Stimulated activated CD4-positive, alpha-beta T cell treated with anti-CD3 and anti-CD28 coated beads, TNF-alpha, amount 100 ng/mL, for 48 hours (primary cell): ENCODE data around the gene ARHGAP45.
"Not testable (repeated sequence)": the region's sequence is repeated elsewhere in the genome, so short reads cannot be mapped to it uniquely, and the experiment has no call there.

Experiments used
- DNase-seq, 3 donors: peaks; one replicate each; pipeline ENCODE4 v3.0.0-alpha.2; 2020; ENCODE audit warnings: low read depth in 3 of 3

ARHGAP45 gene

GRCh38 chr19:1116726-1117581 lies 50.0 kb downstream of the ARHGAP45 start:
- no peak for DNase-seq

- DNase-seq = no peak
Observed at GRCh38 chr19:1117654-1118053, 50.7 kb downstream of the ARHGAP45 start.

- DNase-seq = no peak
Observed at GRCh38 chr19:1118999-1119398, 52.0 kb downstream of the ARHGAP45 start.

DNA sequence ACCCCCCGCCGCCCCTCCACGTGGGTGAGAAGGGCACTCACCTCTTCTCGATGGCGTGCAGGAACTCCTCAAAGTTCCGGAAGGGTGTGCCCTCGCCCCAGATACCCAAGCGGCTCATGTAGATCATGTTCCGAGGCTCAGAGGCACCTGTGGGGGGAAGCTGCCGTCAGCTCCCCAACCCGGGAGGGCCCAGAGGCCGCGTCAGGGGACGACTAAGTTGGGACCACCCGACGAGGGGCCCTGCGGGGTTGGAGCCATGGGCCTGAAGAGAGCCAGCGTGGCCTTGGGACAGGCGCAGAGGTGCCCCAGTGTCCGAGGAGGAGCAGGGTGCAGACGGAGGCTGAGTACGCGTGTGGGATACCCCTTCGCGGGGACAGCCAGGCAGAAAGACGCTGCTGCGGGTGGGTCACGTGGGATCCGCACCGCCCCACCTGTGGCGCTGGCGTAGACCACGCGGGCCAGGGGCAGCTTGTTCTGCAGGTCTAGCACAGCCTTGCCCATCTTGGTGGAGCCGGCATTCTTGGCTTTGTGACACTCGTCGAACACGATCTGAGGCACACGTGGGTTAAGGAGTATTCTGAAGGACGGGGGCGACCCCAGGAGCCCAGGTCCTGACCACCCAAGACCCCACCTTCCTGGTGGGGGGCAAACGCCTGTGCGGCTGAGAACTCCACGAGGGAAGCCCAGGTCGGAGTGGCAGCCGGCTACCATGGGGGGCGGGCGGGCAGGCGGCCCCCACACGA lies 52.7 kb downstream of the ARHGAP45 start:
- DNase-seq = no peak

- no peak for DNase-seq
Observed at GRCh38 chr19:1121395-1121794, 54.4 kb downstream of the ARHGAP45 start.

GRCh38 chr19:1122021-1122971 lies 55.3 kb downstream of the ARHGAP45 start:
- no peak for DNase-seq

DNA sequence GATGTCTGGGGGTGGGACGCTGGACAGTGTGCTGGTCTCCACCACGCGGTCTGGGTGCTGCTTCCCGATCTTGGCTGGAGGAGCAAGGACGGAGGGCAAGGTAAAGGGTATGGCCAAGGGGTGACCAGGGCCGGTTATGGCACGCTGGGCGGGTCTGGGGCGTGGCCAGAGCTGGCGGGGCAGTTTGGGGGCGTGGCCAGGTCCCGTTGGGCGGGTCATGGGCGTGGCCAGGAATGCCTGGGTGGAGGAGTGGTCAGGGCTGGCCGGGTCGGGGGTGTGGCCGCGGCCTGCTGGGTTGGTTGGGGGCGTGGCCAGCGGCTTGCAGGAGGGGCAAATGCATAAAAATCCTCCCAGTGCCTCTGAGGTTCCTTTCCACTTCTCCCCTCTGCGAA lies 56.0 kb downstream of the ARHGAP45 start:
- DNase-seq = peak; percentile 47 to 76 (median 68)

DNA sequence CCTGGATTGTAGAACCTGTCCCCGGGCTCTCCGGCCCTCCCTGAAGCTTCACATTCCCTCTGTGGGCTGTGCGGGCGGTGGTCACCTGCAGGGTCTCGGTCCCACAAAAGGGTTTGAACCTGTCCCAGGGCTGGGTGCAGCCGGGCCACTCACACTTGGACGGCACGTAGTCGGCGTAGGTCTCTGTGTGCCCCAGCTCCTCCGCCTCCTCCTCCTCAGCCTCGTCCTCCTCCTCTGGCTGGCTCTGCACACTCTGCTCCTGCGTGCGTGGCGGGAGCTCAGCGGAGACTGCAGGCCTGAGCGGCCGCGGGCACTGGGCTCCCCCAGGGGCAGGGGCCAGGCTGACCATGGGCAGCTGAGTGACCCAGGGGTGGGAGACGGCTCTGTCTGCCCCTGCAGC lies 56.4 kb downstream of the ARHGAP45 start:
- no peak for DNase-seq

GRCh38 chr19:1123885-1124677 lies 57.1 kb downstream of the ARHGAP45 start:
- no peak for DNase-seq

DNA sequence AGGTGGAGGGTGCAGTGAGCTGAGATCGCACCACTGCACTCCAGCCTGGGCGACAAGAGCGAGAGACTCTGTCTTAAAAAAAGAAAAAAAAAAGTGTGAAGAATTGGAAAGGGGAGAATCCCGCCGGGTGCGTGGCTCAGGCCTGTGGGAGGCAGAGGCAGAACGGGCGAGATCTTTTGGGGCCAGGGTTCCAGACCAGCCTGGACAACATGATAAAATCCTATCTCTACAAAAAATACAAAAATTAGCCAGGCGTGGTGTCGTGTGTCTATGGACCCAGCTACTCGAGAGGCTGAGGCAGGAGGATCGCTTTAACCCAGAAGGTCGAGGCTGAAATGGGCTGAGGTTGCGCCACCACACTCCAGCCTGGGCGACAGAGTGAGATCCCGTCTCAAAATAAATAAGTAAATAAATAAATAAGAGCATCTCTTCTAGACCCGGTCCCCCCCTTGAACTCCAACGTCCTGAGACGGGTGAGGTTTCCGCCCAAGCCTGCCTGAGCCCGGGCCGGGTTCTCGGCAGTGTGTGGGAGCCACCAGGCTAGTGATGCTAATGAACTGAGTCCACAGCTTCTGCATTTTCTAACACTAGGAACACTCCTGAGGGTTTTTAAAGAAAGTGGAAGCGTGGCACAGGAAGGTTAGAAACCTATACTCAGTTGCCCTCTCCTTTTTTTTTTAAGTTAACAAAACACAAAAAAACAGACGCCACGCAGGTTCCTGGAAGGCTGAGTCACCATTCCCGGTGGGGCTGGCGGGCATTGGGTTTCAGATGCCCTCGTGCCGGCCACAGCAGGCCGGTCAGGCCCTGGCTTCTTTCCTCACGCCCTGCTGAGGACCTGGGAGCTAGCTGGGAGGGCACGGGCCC lies 58.9 kb downstream of the ARHGAP45 start:
- DNase-seq = no peak

GRCh38 chr19:1126984-1127760 lies 60.2 kb downstream of the ARHGAP45 start:
- DNase-seq = no peak

DNA sequence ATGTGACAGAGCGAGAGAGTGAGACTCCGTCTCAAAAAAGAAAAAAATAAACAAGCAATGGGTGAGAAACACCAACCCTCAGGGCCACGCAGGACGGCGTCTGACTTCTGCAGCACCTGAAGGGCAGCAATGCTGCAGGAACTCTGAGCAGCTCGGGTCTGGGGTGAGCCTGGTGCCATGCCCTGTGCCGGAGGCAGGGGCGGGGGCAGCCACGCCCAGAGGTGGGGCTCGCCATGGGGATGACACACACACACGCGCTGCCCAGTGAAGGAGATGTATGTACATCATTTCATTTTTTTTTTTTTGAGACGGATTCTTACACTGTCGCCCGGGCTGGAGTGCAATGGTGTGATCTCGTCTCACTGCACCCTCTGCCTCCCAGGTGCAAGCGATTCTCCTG lies 61.1 kb downstream of the ARHGAP45 start:
- DNase-seq = no peak

- not testable (repeated sequence) for DNase-seq
Observed at GRCh38 chr19:1129084-1129483, 62.1 kb downstream of the ARHGAP45 start.

- DNase-seq = no peak
Observed at GRCh38 chr19:1129535-1129934, 62.6 kb downstream of the ARHGAP45 start.

- DNase-seq = peak in 1 of 3 donors; percentile 27
Observed at GRCh38 chr19:1130771-1131717, 64.1 kb downstream of the ARHGAP45 start.

DNA sequence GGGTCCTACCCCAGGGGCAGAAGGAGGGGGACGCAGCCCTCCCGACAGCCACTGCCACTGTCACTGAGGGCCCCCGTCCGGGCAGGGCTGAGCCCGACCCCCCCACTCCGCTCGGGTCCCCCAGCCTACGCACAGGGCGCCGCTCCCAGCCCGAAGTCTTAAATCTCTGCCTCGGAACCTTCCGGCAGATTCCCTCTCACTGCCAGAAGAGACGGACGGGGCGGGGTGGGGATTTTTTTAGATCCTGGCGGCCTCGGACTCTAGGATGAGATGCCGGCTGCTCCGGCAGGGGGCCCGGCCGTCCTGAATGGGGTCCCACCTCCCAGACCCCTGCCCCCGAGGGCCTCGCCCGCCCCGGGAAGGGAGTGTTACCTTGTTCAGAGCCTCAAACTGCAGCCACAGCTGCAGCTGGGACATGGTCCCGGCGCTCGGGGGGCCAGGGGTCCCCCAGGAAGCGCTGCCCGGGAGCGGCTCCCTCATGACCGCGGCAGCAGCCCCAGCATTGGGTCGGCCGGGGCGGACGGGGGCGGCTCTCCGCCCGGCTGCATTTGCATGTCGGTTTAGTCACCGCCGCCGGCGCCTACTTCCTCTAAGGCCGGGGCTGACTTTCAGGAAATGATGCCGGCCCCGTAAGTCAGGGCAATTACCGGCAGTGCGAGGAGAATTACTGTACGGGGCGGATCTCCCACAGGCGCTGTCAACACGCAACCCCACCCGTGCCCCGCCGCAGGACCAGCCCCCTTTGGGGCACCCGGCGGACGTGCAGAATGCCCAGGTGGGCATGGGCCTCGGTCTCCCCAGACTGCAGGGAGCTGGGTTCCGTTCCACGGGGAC lies 65.0 kb downstream of the ARHGAP45 start:
- DNase-seq = peak; percentile 79 to 89 (median 87)
